ENCODE measurements around the gene RDX. TPM values are rescaled to one million over a fixed set of nuclear protein-coding genes. Genes with fewer than 3 reads are reported as not detected.

The RDX gene
- polyA plus RNA-seq, 3 donors: 132 to 165 (median 134) TPM

DNA sequence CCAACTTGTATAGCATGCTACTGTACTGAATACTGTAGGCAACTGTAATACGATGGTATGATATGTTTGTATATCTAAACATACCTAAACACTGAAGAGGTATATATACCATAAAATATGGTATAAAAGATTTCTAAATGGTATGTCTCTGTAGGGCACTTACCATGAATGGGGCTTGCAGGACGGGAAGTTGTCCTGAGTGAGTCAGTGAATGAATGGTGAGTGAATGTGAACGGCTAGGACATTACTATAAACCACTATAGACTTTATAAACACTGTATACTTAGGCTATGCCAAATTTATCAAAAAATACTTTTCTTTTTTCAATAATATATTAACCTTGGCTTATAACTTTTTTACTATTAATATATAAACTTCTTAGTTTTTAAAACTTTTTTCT, 136.4 kb downstream of the RDX start:
- no peak for DNase-seq (ENCODE audit: extremely low read depth in 1 of 11, low read depth in 9 of 11, low spot score in 4 of 11)

DNA sequence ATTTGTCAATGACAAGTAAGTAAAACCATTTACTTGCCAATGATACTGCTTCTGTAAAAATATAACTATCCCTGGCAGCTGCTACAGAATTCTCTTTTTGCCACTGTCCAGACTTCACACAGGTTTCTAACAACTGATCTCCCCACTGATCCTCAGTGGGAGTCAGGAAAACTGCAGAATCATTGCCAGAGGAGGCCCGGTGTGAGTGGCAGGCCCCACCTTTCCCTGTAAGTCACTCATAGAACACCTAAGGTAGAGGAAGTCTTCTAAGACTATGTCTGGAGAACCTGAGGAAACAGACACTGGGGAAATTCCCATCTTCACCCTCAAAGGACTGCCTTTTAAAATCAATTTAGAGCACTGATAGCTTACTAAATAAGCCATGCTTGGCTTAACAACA, 136.9 kb downstream of the RDX start:
- DNase-seq (ENCODE audit: extremely low read depth in 1 of 11, low read depth in 9 of 11, low spot score in 4 of 11): no peak

DNA sequence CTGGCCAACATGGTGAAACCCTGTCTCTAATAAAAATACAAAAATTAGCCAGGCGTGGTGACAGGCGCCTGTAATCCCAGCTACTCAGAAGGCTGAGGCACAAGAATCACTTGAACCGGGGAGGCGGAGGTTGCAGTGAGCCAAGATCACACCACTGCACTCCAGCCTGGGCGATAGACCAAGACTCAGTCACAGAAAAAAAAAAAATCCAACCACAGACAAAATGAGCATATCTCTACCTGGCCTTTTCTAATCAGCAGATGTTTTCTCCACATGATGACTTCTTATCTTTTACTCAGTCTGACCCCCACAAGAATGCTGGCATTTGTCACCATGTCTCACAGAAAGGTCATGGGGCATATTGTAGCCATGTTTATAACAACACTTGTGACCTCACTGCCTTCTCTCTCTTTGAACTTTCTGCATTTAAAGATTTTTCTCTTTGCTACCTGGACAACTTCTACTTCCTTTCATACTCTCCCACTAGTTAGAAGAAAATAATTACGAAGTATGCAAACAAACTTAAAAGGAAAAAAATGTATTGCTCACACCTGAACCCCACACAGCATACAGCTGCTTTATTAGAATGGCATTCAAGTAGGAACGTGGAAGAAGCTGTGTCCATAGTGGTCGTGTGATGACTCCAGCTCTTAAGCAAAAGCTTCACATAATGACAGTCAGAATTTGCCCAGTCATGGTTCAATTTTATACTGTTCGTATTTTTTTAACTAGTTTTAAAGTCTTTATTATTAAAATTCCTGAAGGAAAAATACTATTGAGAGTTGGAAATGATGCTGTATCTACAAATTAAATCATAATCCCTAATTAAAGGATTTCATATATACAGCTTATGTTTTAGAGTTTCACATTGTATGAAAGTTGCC, 137.9 kb downstream of the RDX start:
- DNase-seq (ENCODE audit: extremely low read depth in 1 of 11, low read depth in 9 of 11, low spot score in 4 of 11): no peak

DNA sequence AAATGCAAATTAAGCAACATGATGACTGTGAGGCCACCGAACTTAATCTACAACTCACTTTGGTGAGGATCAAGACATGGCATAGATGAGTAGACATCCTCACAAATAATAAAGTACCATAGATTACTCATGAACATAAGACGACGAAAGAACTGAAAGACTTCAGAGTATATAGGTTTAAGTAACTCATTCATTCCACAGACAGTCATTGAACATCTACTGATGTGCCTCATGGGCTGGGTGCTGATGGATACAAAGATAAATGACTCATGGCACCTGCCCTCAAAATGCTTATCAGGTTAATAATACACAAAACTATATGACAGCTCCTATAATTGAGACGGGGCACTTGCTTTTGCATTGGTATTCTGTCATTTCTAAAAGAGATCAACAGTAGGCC, 139.9 kb downstream of the RDX start:
- no peak for DNase-seq (ENCODE audit: extremely low read depth in 1 of 11, low read depth in 9 of 11, low spot score in 4 of 11)

DNA sequence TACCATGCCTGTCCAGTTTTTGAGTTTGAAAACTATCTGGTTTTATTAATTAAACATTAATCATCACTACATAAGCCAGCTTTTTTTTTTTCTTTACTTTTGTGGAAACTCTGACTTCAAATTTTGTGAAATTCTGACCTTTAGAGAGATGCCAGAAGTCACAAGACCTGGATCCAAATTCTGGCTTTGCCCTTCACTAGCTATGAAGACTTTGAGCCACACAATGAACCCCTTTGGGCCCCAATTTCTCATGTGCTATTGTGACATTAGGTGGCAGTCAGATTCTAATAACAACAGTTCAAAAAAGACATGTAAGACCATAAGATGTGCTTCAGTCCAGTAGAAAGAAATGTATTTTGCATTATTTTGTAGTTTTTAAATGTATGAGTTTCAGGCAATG, 142.9 kb downstream of the RDX start:
- no peak for DNase-seq (ENCODE audit: extremely low read depth in 1 of 11, low read depth in 9 of 11, low spot score in 4 of 11)

DNA sequence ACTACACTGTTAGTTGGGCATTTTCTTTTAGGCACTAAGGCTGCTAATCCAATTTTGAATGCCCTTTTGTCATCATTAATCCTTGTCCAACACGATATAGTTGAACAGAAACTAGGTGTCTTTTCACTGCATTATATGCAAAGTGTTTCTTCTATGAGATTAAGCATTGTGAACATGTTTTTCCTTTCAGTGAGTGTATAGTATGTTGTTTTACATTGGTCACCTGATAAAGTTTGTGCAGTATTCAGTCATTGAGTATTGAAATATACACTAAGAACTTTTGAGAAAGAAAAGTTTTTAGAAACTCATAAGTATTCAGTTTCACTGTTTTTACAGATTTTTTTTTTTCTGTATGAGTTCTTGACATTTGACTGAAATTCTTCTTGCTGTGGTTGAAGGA, 144.2 kb downstream of the RDX start:
- no peak for DNase-seq (ENCODE audit: extremely low read depth in 1 of 11, low read depth in 9 of 11, low spot score in 4 of 11)

DNA sequence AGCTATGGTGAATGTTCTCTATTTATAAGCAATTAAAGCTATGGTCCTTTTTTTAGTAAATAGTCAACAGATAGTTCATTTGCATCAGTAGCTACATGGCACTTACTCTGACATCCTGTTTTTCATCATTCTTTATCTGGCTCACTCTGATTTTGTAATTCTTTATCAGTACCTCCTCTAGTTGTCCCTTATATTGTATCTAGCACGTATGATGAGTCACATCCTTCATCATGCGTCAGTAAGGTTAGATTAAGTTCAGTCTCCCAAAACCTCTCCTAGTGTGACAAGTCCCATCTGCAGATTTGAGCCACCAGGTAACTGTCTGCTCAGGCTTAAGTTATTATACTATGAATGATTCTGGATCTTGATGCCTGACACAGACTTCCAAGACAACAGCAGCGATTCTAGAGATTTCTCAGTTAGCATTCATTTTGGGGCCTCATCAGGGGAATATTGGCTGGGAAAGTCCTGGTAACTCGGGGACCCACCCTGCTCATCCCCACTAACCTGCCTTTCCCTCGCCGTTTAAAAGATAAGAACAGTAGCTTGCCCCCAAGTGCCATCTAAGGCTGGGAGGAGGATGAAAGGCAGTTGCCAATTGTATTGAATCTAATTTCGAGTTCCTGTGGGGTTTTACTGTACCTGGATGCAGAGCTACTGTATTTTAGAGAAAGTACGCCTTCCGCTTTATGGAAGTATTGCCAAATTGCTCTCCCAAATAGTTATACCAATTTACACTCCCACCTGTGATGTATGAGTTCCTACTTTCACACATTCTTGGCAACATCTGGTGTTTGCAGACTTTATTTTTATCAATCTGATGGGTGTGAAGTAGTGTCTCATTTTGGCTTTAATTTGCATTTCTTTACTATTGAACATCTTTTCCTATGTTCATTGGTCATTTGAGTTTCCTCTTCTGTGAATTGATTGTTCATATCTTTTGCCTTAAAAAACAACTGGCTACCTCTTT, 147.4 kb downstream of the RDX start:
- DNase-seq (ENCODE audit: extremely low read depth in 1 of 11, low read depth in 9 of 11, low spot score in 4 of 11): no peak

DNA sequence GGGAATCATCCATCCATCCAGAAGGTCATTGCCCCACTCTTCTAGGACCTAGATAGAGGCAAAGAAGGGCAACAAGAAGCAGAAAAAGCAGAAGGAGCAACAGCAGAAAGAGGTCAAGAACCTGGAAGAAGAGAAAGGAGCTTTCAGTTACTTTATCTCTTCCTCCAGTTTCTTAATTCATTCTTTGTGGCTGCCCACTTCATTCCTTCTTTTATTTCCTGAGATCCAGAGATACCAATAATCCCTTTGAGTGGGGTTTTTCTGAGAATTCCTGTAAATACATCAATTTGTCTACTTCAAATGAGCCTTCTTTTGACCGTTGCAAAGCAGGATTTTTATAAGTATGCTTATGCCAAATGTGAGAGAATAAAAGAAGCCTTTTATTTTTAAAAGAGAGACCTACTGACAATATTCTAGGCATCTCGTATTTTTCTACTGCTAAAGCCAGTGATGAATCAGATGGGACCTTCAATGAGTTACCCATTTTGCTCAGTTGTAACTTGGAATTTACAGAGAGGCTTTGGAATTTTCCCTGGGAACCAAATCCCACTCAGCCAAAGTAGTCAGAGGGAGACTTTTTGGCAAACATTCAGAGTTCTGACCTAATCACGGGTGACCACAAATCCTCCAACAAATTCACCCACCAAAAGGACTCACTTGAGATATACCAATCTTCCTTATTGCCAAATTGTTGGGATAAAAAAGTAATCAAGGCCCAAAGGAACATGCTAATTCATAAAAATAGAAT, 148.3 kb downstream of the RDX start:
- DNase-seq (ENCODE audit: extremely low read depth in 1 of 11, low read depth in 9 of 11, low spot score in 4 of 11): no peak

DNA sequence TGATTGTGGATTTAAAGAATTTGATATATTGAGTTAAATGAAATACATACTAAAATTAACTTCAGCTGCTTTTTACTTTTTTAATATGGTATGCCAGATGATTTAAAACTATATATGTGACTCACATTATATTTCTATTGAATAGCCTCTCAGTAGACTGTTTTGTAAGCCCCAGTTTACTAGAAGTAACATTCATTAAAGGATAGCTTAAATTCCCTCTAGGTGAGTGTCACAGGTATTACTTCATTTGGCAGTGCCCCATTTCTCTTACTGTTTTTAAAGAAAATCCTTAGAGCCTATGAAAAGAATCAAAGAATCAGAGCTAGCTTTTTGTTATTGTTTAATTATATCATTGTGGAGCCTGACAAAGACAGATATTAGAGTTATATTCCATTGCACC, 154.6 kb downstream of the RDX start:
- no peak for DNase-seq (ENCODE audit: extremely low read depth in 1 of 11, low read depth in 9 of 11, low spot score in 4 of 11)

DNA sequence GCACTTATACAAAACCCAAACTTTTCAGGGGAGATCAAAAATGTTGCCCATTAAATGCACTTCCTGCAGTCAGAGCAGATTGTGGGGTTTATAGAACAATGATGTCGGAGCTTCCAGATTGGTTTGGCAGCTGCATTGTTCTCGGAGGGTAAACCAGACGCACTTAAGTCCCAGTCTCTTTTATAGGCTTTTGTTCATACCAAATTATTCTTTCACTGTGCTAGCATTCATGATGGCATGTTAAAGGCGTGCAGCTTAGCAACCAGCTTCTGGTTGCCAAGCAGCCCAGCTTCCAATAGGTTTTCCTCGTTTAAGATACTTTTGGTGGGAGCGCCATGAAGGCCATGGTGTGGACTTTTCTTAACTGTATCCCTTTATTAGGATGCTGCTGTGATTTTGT, 162.3 kb downstream of the RDX start:
- DNase-seq (ENCODE audit: extremely low read depth in 1 of 11, low read depth in 9 of 11, low spot score in 4 of 11): no peak

DNA sequence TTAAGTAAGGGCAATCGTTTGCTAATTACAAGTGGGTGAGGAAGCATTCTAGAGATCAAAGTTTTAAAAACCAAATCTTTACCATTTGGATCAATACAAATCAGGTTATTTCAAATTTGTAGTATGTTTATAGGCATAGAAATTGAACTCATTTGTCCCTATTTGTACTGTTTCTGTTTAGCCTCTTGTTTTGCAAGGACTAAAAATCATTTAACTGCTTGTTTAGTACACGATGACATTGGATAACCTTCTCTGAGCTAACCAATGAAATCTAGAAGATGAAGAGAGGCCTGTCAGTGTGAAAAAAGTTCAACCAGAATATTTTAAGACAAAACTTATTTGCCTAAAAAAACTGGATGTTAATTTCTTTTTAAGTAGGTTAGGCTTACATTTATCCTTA, 163.3 kb downstream of the RDX start:
- DNase-seq (ENCODE audit: extremely low read depth in 1 of 11, low read depth in 9 of 11, low spot score in 4 of 11): no peak

DNA sequence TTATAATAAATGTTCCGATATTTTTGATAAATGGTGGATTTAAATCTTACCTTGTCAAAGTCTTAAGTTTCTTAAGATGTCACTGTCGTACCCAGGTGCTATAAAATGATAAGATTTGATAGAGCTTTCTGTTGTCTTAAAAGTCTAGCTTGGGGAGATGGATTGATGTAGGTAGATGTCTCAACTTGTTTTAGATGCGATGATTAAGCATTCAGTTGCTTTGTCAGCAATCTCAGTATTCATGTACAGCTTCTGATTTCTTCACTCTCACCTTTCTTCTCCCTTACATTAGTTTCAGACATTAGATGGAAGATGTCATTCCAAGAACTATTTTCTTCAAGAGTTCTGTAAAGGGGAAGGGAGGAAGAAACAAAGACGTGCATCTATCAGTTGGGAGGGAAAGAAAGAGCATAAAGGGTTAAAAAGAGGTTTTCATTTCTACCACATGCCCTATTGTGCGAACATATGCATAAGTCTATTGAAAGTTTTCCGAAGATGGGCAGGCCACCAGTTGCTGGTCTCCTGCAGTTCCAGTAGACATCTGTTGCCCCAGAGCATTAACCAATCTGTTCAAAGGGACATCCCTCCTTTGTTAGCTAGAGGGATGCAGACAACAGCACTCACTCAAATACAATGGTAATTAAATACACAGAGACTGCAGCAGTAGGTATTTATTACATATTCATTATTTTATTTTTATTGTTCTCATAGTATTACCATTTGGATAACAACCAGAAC, 164.9 kb downstream of the RDX start:
- DNase-seq (ENCODE audit: extremely low read depth in 1 of 11, low read depth in 9 of 11, low spot score in 4 of 11): no peak

DNA sequence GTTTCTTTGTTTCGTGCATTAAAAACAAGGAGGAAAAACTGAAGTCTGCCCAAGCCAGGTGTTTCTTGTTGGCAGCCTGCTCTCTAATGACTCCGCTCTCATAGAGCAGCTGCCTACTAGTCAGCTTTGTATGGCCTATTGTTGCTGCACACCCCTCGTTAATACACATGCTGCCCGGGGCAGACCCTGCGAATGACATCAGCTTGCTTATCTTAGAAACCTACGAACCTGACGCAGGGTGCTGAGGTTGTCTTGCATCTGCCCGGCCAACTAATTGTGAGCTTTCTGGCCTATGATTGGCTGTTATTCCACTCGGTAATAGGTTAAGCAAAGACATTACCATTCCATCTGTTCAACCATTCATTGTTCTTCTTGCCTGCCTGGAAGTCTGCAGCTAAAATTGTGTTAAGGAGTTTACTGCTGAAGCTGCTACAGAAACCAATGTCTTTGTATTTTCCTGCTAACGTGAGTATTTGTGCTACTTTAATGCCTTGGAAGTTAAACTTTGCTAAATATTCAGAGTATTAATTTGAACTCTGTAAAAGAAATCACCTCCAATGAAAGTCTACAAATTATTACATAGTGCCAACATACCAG, 165.7 kb downstream of the RDX start:
- peak in 6 of 11 donors; percentile 6 to 30 (median 8) for DNase-seq (ENCODE audit: extremely low read depth in 1 of 11, low read depth in 9 of 11, low spot score in 4 of 11)

DNA sequence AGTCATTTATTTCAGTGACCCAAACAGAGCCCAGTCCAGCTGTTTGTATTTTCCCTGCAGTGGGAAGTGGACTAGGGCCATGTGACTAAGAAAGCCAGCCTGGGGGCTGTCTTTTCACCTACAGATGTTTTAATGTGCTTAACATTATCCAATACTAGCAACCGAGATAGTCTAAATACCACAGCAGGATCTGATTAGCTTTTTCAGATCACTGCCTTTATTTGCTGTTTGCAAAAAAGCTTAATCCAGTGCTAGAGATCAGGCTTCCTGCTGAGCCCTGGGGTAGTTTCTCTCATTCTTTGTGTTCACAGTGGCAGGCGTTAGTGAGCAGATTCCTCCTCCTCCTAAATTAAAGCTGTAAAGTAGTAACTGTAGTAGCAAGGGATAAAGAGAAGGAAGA, 168.3 kb downstream of the RDX start:
- peak in 2 of 11 donors; percentile 3 to 4 for DNase-seq (ENCODE audit: extremely low read depth in 1 of 11, low read depth in 9 of 11, low spot score in 4 of 11)

DNA sequence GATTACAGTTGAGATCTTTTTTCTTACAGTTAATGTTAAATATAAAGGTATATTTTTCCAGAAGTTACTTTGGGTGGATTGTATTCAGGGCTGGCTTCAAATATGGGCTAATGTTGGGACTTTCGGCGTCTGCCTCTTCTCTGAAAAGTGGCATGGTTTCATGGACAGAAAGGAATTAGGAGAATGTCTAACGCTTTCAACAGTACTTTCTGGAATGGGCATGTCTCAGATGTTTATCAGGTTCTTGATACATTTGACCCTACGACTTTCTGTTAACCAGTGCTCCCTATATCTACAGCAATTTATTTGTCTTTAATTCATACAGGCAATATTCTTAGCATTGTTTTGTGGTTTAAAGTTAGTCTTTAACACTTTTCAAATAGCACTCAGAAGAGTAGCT, 169.5 kb downstream of the RDX start:
- DNase-seq (ENCODE audit: extremely low read depth in 1 of 11, low read depth in 9 of 11, low spot score in 4 of 11): no peak

DNA sequence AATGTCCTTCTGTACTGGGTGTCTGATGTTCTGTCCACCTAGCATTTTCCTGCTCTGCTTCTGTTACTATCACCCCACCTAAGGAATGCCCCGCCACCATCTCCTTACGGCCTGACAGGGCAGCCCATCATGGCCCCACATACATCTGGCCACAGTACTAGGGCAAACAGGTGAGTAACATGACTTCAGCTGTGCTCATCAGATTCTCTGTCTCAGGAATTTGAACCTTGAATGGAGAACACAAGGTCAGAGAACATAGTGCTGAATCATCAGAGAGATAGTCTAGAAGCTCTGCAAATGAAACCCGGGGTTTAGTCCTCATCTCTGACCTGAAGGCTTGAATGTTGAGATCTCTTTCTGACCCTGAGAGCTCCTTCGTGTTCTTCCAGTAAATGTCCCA, 170.8 kb downstream of the RDX start:
- DNase-seq (ENCODE audit: extremely low read depth in 1 of 11, low read depth in 9 of 11, low spot score in 4 of 11): no peak
